ENCODE measurements around the gene DCPS.

GRCh38 chr11:126305699-126306098, 1.8 kb downstream of the DCPS start:
- no peak for TF ChIP-seq CTCF (IDR thresholded peaks at IDR 0.05)
- no peak for TF ChIP-seq POLR2A (IDR thresholded peaks at IDR 0.05)
